Caco-2 (cell line): ENCODE results near the gene EXOC6B. TPM values are rescaled to one million over a fixed set of nuclear protein-coding genes. Genes with fewer than 3 reads are reported as not detected.

Experiments used
- Bru-seq: library from RNA; stranded (reverse); fragments of 400-500 nt; gene quantifications from one replicate; lab custom pipeline; 2021; lab: Mats Ljungman, UMichigan
- BruChase-seq, 2 experiments: library from RNA; stranded (reverse); fragments of 400-500 nt; gene quantifications; one replicate each; lab custom pipeline; 2021; lab: Mats Ljungman, UMichigan
- BruUV-seq: library from RNA; stranded (reverse); fragments of 400-500 nt; replicated peaks from 2 replicates; lab custom pipeline; 2021; lab: Mats Ljungman, UMichigan
- CTCF ChIA-PET: fragments of 300-600 bp; sonication (Branson Sonifier 250); formaldehyde crosslinking; loops from one replicate; lab custom pipeline; 2022; ENCODE audit warnings: antibody characterized with exemption; lab: Charles Lee
- POLR2A ChIA-PET: fragments of 300-600 bp; sonication (Branson Sonifier 250); formaldehyde crosslinking; loops from one replicate; lab custom pipeline; 2022; ENCODE audit warnings: antibody characterized with exemption; lab: Charles Lee
- DNase-seq, 2 experiments: peaks; one replicate each; pipeline versions ENCODE4 v3.0.0 to v3.0.0-alpha.2; 2020 to 2022
- H3K27me3 ChIP-seq: replicated peaks from 2 replicates; pipeline ENCODE4 v1.6.0; 2011; ENCODE audit warnings: low read length; ENCODE audit not compliant: control insufficient read depth, insufficient read depth
- H3K36me3 ChIP-seq: 2 replicates; pipeline ENCODE4 v1.5.1; 2011; ENCODE audit warnings: low read length; ENCODE audit not compliant: control insufficient read depth, insufficient read depth
- H3K4me1 ChIP-seq: fragments of 250-450 bp; sonication (Bioruptor Pico); 2 replicates; pipeline ENCODE4 v1.5.1; 2020; ENCODE audit warnings: mild to moderate bottlenecking
- H3K4me3 ChIP-seq: 2 replicates; pipeline ENCODE4 v1.5.1; 2011; ENCODE audit warnings: low read depth, mild to moderate bottlenecking, control low read depth, low read length
- H3K9me3 ChIP-seq: fragments of 250-450 bp; sonication (Bioruptor Pico); 2 replicates; pipeline ENCODE4 v1.5.1; 2020; ENCODE audit warnings: mild to moderate bottlenecking, moderate library complexity
- H3K27ac Mint-ChIP-seq: one replicate; pipeline ENCODE4 v1.8.0; 2022; ENCODE audit warnings: mixed read lengths; ENCODE audit not compliant: unreplicated experiment
- H3K27me3 Mint-ChIP-seq: one replicate; pipeline ENCODE4 v1.8.0; 2022; ENCODE audit warnings: mixed read lengths; ENCODE audit not compliant: insufficient read depth, unreplicated experiment
- H3K36me3 Mint-ChIP-seq: one replicate; pipeline ENCODE4 v1.8.0; 2022; ENCODE audit warnings: mild to moderate bottlenecking, mixed read lengths; ENCODE audit not compliant: insufficient read depth, unreplicated experiment
- H3K4me1 Mint-ChIP-seq: one replicate; pipeline ENCODE4 v1.8.0; 2022; ENCODE audit warnings: low read depth, mixed read lengths; ENCODE audit not compliant: unreplicated experiment
- H3K4me3 Mint-ChIP-seq: one replicate; pipeline ENCODE4 v1.8.0; 2022; ENCODE audit warnings: mild to moderate bottlenecking, moderate library complexity, mixed read lengths; ENCODE audit not compliant: unreplicated experiment
- H3K9me3 Mint-ChIP-seq: one replicate; pipeline ENCODE4 v1.8.0; 2022; ENCODE audit warnings: mixed read lengths; ENCODE audit not compliant: unreplicated experiment
- CTCF ChIP-seq, 2 experiments: fragments of 200-600 bp in 1 of 2; IDR thresholded peaks; 1 replicate in 1 of 2; 2 replicates in 1 of 2; pipeline versions ENCODE4 v1.5.1 to v1.8.0; 2011 to 2022; ENCODE audit warnings: antibody characterized with exemption in 1 of 2, control low read depth in 1 of 2, inconsistent platforms in 1 of 2, low read depth in 1 of 2, low read length in 1 of 2, mild to moderate bottlenecking in 1 of 2, moderate library complexity in 1 of 2; ENCODE audit not compliant: insufficient read depth in 1 of 2, severe bottlenecking in 1 of 2, unreplicated experiment in 1 of 2
- intact Hi-C: fragments of 100-400 bp; cut with micrococcal nuclease; formaldehyde crosslinking; loops from one replicate; pipeline ENCODE4 v1.10.0; 2022; ENCODE audit not compliant: unreplicated experiment
- long read RNA-seq: library from polyadenylated mRNA; stranded (forward); transcript quantifications from one replicate; pipeline ENCODE4 v2.0.0, GENCODE V29; 2022
- total RNA-seq: library from RNA; stranded (reverse); gene quantifications from 2 replicates; pipeline ENCODE4 v1.2.3, GENCODE V29; 2022

The EXOC6B gene
- 36.1 and 38.0 TPM in 2 replicates for total RNA-seq
- percentile 79 among the genes with signal in this experiment for Bru-seq, nascent RNA
- percentile 75 among the genes with signal in this experiment for BruChase-seq, experiment 1, labeled RNA remaining after a 2-hour chase
- BruChase-seq, experiment 2, labeled RNA remaining after a 6-hour chase: percentile 69 among the genes with signal in this experiment
- long read RNA-seq, full-length matches to known transcripts: 5 of 16 reads
- long read RNA-seq, partial matches to known transcripts: 2 of 16 reads
- long read RNA-seq, other reads (novel, unspliced or antisense): 9 of 16 reads

GRCh38 chr2:72825257-72826155, at the start of gene EXOC6B:
Gene EXOC6B (minus strand): TSS chr2:72826033.
- no peaks in the 10 kb centered on the region for H3K9me3 ChIP-seq
- Mint-ChIP-seq H3K4me1 (peaks cover 55% of the 10 kb centered on the region), H3K27ac (peak within 1 kb of the TSS; percentile 98), H3K9me3 (no peaks in the 10 kb centered on the region), H3K27me3 (no peaks in the 10 kb centered on the region), H3K36me3 (peaks cover 24% of the 10 kb centered on the region), H3K4me3 (peak within 1 kb of the TSS; percentile 87)
- no peaks in the 10 kb centered on the region for H3K36me3 ChIP-seq
- DNase-seq: peak; percentile 95 to 98
- no peaks in the 10 kb centered on the region for H3K27me3 ChIP-seq
- ChIA-PET POLR2A (no interaction called here), CTCF (interaction anchor here (1.1 kb wide), 1 partner anchor 34 kb away, joined by 5 read pairs; no protein-coding TSS in a partner anchor)
- intact Hi-C loops: loop anchor here (1.0 kb wide), 1 partner anchor 9 kb away; no protein-coding TSS in a partner anchor
- no peak for TF ChIP-seq CTCF (IDR thresholded peaks at IDR 0.05; ENCODE audit: insufficient read depth in 1 of 2, low read depth in 1 of 2, low read length in 1 of 2, severe bottlenecking in 1 of 2, unreplicated experiment in 1 of 2)
- H3K4me1 ChIP-seq: peaks cover 52% of the 10 kb centered on the region
- peak within 1 kb of the TSS; percentile 89 for H3K4me3 ChIP-seq
- TSS peak; percentile 26 for BruUV-seq

GRCh38 chr2:72871880-72872279, 46.0 kb upstream of the EXOC6B start:
- Mint-ChIP-seq H3K27ac (no peak overlapping the region), H3K36me3 (no peaks in the 10 kb centered on the region)
- CTCF ChIA-PET: interaction anchor here (0.9 kb wide), 1 partner anchor 9 kb away, joined by 4 read pairs; no protein-coding TSS in a partner anchor

More at GRCh38 chr2:72871880-72872279, 46.0 kb upstream of the EXOC6B start:
- Mint-ChIP-seq H3K4me3 (no peak overlapping the region), H3K4me1 (no peaks in the 10 kb centered on the region), H3K9me3 (peaks cover 10% of the 10 kb centered on the region), H3K27me3 (peaks cover 9% of the 10 kb centered on the region)
- Histone ChIP-seq H3K4me3 (no peak overlapping the region), H3K4me1 (no peaks in the 10 kb centered on the region), H3K9me3 (0 out of 2 replicates have a peak, but pooled peaks cover 8% of the 10 kb centered on the region), H3K27me3 (no peaks in the 10 kb centered on the region), H3K36me3 (no peaks in the 10 kb centered on the region)
- no peak for TF ChIP-seq CTCF (IDR thresholded peaks at IDR 0.05; ENCODE audit: insufficient read depth in 1 of 2, low read depth in 1 of 2, low read length in 1 of 2, severe bottlenecking in 1 of 2, unreplicated experiment in 1 of 2)
- no TSS peak for BruUV-seq
- intact Hi-C loops: no loop called here
- POLR2A ChIA-PET: no interaction called here
- no peak for DNase-seq
